A549 (cell line): ENCODE data around the gene ENPP7. TPM values are rescaled to one million over a fixed set of nuclear protein-coding genes. Genes with fewer than 3 reads are reported as not detected.

Experiments used
- ATAC-seq, 2 experiments: fragments of 200-7000 bp in 1 of 2; fragments of >200 bp in 1 of 2; cut with Nextera tagmentation in 1 of 2; cut with Tn5 transposase in 1 of 2; 3 replicates each; pipeline versions ENCODE4 v1.8.0 to v1.9.1; 2018 to 2020; ENCODE audit warnings: mild to moderate bottlenecking in 1 of 2, moderate library complexity in 1 of 2
- CTCF ChIA-PET: fragments of 300-600 bp; sonication (Branson Sonifier 250); formaldehyde crosslinking; extraction: SDS; loops from one replicate; lab custom pipeline; 2021; ENCODE audit warnings: antibody characterized with exemption, inconsistent platforms; lab: Yijun Ruan, JAX
- POLR2A ChIA-PET: fragments of 350-600 bp; formaldehyde crosslinking; extraction: SDS; loops from one replicate; lab custom pipeline; 2021; ENCODE audit warnings: antibody characterized with exemption, inconsistent platforms; lab: Yijun Ruan, JAX
- DNase-seq, 2 experiments: peaks; one replicate each; pipeline versions ENCODE4 v3.0.0 to v3.0.0-alpha.2; 2011 to 2016; ENCODE audit warnings: low read depth in 1 of 2, low spot score in 1 of 2
- FAIRE-seq: peaks from 2 replicates; lab custom pipeline; 2011; peaks lifted over from hg19 to GRCh38; lab: Jason Lieb, UNC
- H3K27ac ChIP-seq, 2 experiments: fragments of >200 bp; sonication (Bioruptor Twin); formaldehyde crosslinking; 3 replicates each; pipeline ENCODE4 v1.5.1; 2016 to 2017
- H3K4me1 ChIP-seq: fragments of >200 bp; sonication (Bioruptor Twin); formaldehyde crosslinking; 3 replicates; pipeline ENCODE4 v1.6.1; 2016
- H3K4me2 ChIP-seq: fragments of >200 bp; sonication (Bioruptor Twin); formaldehyde crosslinking; 3 replicates; pipeline ENCODE4 v1.6.1; 2016
- H3K4me3 ChIP-seq: fragments of >200 bp; sonication (Bioruptor Twin); formaldehyde crosslinking; 3 replicates; pipeline ENCODE4 v1.5.1; 2016
- H3K9me3 ChIP-seq: fragments of >200 bp; sonication (Bioruptor Twin); formaldehyde crosslinking; 3 replicates; pipeline ENCODE4 v1.6.1; 2016
- ATOH8 ChIP-seq: fragments of 250-450 bp; sonication (Bioruptor Pico); IDR thresholded peaks from 2 replicates; pipeline ENCODE4 v1.5.0; 2020; ENCODE audit warnings: low read depth, mild to moderate bottlenecking, moderate library complexity
- BHLHE40 ChIP-seq: IDR thresholded peaks from 2 replicates; pipeline ENCODE4 v1.6.1; 2012; ENCODE audit warnings: low read depth, low read length, inconsistent platforms
- CEBPB ChIP-seq, 2 experiments: fragments of >200 bp in 1 of 2; sonication (Bioruptor Twin) in 1 of 2; formaldehyde crosslinking in 1 of 2; IDR thresholded peaks; 2 replicates each; pipeline ENCODE4 v1.6.1; 2012 to 2016
- CHD2 ChIP-seq: fragments of 150-350 bp; IDR thresholded peaks from 2 replicates; pipeline ENCODE4 v1.6.1; 2014; ENCODE audit warnings: low read length; ENCODE audit not compliant: partially characterized antibody
- CTCF ChIP-seq: fragments of >200 bp; sonication (Bioruptor Twin); formaldehyde crosslinking; IDR thresholded peaks from 3 replicates; pipeline ENCODE4 v1.5.1; 2016
- EHF ChIP-seq: fragments of 250-450 bp; sonication (Bioruptor Pico); IDR thresholded peaks from 2 replicates; pipeline ENCODE4 v1.5.0; 2020; ENCODE audit warnings: mild to moderate bottlenecking
- ESRRA ChIP-seq: fragments of 150-350 bp; IDR thresholded peaks from 2 replicates; pipeline ENCODE4 v1.6.1; 2014; ENCODE audit warnings: mild to moderate bottlenecking, low read length, borderline replicate concordance
- GATA3 ChIP-seq: IDR thresholded peaks from 2 replicates; pipeline ENCODE4 v1.6.1; 2012; ENCODE audit warnings: borderline replicate concordance
- HDAC2 ChIP-seq: fragments of 200-600 bp; sonication (generic); IDR thresholded peaks from 2 replicates; pipeline ENCODE4 v1.6.1; 2016
- HEYL ChIP-seq: fragments of 250-450 bp; sonication (Bioruptor Pico); IDR thresholded peaks from 2 replicates; pipeline ENCODE4 v1.8.0; 2021; ENCODE audit warnings: mild to moderate bottlenecking, moderate library complexity
- HOXB13 ChIP-seq: fragments of 250-450 bp; sonication (Bioruptor Pico); IDR thresholded peaks from 2 replicates; pipeline ENCODE4 v1.5.0; 2020; ENCODE audit warnings: low read depth, mild to moderate bottlenecking, moderate library complexity
- JUN ChIP-seq, 2 experiments: fragments of >200 bp; sonication (Bioruptor Twin); formaldehyde crosslinking; IDR thresholded peaks; 2 replicates in 1 of 2; 3 replicates in 1 of 2; pipeline ENCODE4 v1.6.1; 2016 to 2017
- KDM1A ChIP-seq: fragments of 200-600 bp; sonication (generic); IDR thresholded peaks from 2 replicates; pipeline ENCODE4 v1.6.1; 2016; ENCODE audit warnings: low read depth, mild to moderate bottlenecking
- KDM5A ChIP-seq: fragments of 200-600 bp; sonication (generic); IDR thresholded peaks from 2 replicates; pipeline ENCODE4 v1.6.1; 2016; ENCODE audit warnings: antibody characterized with exemption, mild to moderate bottlenecking
- NPAS2 ChIP-seq: fragments of 250-450 bp; sonication (Bioruptor Pico); IDR thresholded peaks from 2 replicates; pipeline ENCODE4 v1.8.0; 2022; ENCODE audit warnings: mild to moderate bottlenecking, moderate library complexity, borderline replicate concordance
- POLR2A ChIP-seq: IDR thresholded peaks from 2 replicates; pipeline ENCODE4 v1.6.1; 2012; ENCODE audit warnings: mild to moderate bottlenecking, low read length
- POLR2AphosphoS2 ChIP-seq: conservative IDR thresholded peaks from 2 replicates; pipeline ENCODE4 v1.6.1; 2012; ENCODE audit warnings: low read length, improper control_type of control experiment, inconsistent platforms
- RAD21 ChIP-seq, 2 experiments: fragments of >200 bp in 1 of 2; sonication (Bioruptor Twin) in 1 of 2; formaldehyde crosslinking in 1 of 2; IDR thresholded peaks in 1 of 2; conservative IDR thresholded peaks in 1 of 2; 2 replicates in 1 of 2; 3 replicates in 1 of 2; pipeline ENCODE4 v1.6.1; 2012 to 2018; ENCODE audit warnings: inconsistent platforms in 1 of 2
- REST ChIP-seq: fragments of 200-600 bp; sonication (generic); IDR thresholded peaks from 2 replicates; pipeline ENCODE4 v1.6.1; 2016; ENCODE audit warnings: antibody characterized with exemption, mild to moderate bottlenecking, moderate library complexity
- RNF2 ChIP-seq: fragments of 200-600 bp; sonication (generic); IDR thresholded peaks from 2 replicates; pipeline ENCODE4 v1.6.1; 2016; ENCODE audit warnings: low read depth, mild to moderate bottlenecking, antibody characterized with exemption, moderate library complexity, borderline replicate concordance
- ZC3H11A ChIP-seq: fragments of 450-650 bp; IDR thresholded peaks from 2 replicates; pipeline ENCODE4 v1.6.1; 2014; ENCODE audit warnings: antibody characterized with exemption, mild to moderate bottlenecking
- ZSCAN20 ChIP-seq: fragments of 250-450 bp; sonication (Bioruptor Pico); IDR thresholded peaks from 2 replicates; pipeline ENCODE4 v1.8.0; 2022; ENCODE audit warnings: mild to moderate bottlenecking, moderate library complexity
- WGBS: methylation state at CpG from one replicate; pipeline ENCODE4 v1.1.6; 2017; ENCODE audit errors: missing lambda C conversion rate; 5-methylcytosine and 5-hydroxymethylcytosine counted together
- polyA plus RNA-seq, 4 experiments: library from polyadenylated mRNA; depleted of rRNA in 3 of 4; stranded (reverse); fragments of >200 nt; fragmentation: RNase III in 1 of 4; extraction: RNeasy Plus Mini Kit Qiagen cat#74134 plus additional on column Dnase treatment in 1 of 4; gene quantifications; 2 replicates in 3 of 4; 3 replicates in 1 of 4; pipeline ENCODE4 v1.2.3, GENCODE V29; 2011 to 2017
- TF ChIP-seq, protein P1 (sequence below): fragments of >200 bp; sonication (Bioruptor Twin); formaldehyde crosslinking; IDR thresholded peaks from 3 replicates; pipeline ENCODE4 v1.6.1; 2016
- TF ChIP-seq, protein P2 (sequence below): fragments of 450-650 bp; IDR thresholded peaks from 2 replicates; pipeline ENCODE4 v1.6.1; 2014; ENCODE audit warnings: antibody characterized with exemption

The ENPP7 gene
- polyA plus RNA-seq, 2 of the 4 experiments (the other 2 are of a cell fraction): not detected

DNA sequence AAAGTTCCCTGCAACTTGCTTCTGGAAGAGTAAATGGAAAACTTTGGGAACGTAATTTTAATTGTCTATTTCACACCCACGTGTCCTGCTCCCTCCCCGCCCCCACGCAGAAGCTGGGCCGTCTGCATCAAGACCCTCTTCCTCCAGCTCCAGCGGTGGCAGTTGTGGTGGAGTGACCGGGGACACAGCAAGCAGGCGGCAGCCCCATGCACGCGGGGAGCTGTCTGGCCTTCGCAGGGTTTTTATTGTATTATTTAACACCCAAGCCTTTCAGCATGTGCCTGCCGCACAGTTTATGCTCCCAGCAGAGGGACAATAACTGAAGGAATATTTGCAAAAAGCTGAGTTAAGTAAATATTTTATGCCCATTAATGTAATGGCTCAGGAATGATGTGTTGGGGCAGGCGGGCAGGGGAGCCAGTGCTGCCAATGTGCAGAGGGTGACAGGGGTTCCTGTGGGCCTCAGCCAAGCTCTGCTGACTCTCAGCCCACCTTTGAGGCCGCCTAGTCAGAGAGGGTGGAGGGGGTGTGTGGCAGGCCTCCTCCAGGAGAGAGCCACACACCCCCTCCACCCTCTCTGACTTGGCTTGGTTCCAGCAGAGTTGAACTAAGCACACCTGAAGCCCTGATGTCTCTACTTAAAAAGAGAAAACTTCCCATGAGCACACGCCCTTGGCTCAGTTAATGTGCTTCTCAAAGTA lies 32.4 kb upstream of the ENPP7 start:
- Histone ChIP-seq H3K4me1 (peaks cover 35% of the 10 kb centered on the region), H3K4me2 (no peak overlapping the region), H3K27ac (no peak overlapping the region), H3K4me3 (no peak overlapping the region), H3K9me3 (no peaks in the 10 kb centered on the region)
- FAIRE-seq (no peak), DNase-seq (no peak), ATAC-seq (no peak; a peak in 1 of 6 replicates)
- POLR2A ChIA-PET: no interaction called here
- 63% methylated on average over 15 of the region's 15 CpGs for WGBS
- CTCF ChIA-PET: interaction anchor here (0.5 to 8.1 kb wide), 5 partner anchors 8 to 312 kb away, joined by 3 to 73 read pairs (median 3); partner anchors contain the start of gene RBFOX3
- TF ChIP-seq EHF (CRISPR knock-in tag) (no peak), POLR2AphosphoS2 (no peak), ZC3H11A (no peak), ESRRA (no peak), CEBPB (IDR thresholded peaks at IDR 0.05) (no peak), HDAC2 (no peak), RAD21 (conservative IDR thresholded peaks at IDR 0.05 in 1 of 2, IDR thresholded peaks at IDR 0.05 in 1 of 2) (no peak), POLR2A (no peak)
- TF ChIP-seq, protein P1, sequence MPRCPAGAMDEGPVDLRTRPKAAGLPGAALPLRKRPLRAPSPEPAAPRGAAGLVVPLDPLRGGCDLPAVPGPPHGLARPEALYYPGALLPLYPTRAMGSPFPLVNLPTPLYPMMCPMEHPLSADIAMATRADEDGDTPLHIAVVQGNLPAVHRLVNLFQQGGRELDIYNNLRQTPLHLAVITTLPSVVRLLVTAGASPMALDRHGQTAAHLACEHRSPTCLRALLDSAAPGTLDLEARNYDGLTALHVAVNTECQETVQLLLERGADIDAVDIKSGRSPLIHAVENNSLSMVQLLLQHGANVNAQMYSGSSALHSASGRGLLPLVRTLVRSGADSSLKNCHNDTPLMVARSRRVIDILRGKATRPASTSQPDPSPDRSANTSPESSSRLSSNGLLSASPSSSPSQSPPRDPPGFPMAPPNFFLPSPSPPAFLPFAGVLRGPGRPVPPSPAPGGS: no peak
- TF ChIP-seq, protein P2, sequence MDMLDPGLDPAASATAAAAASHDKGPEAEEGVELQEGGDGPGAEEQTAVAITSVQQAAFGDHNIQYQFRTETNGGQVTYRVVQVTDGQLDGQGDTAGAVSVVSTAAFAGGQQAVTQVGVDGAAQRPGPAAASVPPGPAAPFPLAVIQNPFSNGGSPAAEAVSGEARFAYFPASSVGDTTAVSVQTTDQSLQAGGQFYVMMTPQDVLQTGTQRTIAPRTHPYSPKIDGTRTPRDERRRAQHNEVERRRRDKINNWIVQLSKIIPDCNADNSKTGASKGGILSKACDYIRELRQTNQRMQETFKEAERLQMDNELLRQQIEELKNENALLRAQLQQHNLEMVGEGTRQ: no peak

DNA sequence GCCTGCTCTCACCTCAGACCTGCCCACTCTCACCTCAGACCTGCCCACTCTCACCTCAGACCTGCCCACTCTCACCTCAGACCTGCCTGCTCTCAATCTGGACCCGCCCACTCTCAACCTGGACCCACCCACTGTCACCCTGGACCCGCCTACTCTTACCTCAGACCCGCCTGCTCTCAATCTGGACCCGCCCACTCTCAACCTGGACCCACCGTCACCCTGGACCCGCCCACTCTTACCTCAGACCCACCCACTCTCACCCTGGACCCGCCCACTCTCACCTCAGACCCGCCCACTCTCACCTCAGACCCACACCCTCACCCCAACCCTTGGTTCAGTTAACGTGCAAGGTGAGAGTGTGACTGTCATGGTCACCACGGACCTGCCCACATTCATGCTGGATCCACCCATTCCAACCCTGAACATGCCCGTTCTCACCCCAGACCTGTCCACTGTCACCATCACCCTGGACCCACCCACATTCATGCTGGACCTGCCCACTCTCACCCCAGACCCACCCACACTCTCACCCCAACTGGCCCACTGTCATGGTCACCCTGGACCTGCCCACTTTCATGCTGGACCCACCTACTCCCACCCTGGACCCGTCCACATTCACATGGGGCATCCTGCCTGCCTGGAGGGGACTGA lies 31.2 kb upstream of the ENPP7 start:
- ATAC-seq: no peak; a peak in 1 of 6 replicates
- TF ChIP-seq RAD21 (conservative IDR thresholded peaks at IDR 0.05 in 1 of 2, IDR thresholded peaks at IDR 0.05 in 1 of 2) (no peak), KDM5A (no peak), ZSCAN20 (no peak), POLR2A (no peak), BHLHE40 (no peak), ESRRA (no peak), POLR2AphosphoS2 (no peak), JUN (IDR thresholded peaks at IDR 0.05) (no peak), ATOH8 (no peak), KDM1A (no peak)
- ChIA-PET CTCF (interaction anchor here (8.1 kb wide), 1 partner anchor 7 kb away, joined by 73 read pairs; no protein-coding TSS in a partner anchor), POLR2A (no interaction called here)
- DNase-seq: no peak
- H3K27ac ChIP-seq: 0 out of 6 replicates have a peak overlapping the region, but pooled peaks of 1 of the 2 experiments have one; percentile 4
- H3K4me1 ChIP-seq: peaks cover 35% of the 10 kb centered on the region
- H3K4me3 ChIP-seq: no peak overlapping the region
- no peak for FAIRE-seq
- no peak overlapping the region for H3K4me2 ChIP-seq
- WGBS: 59% methylated on average over 10 of the region's 12 CpGs
- no peaks in the 10 kb centered on the region for H3K9me3 ChIP-seq

DNA sequence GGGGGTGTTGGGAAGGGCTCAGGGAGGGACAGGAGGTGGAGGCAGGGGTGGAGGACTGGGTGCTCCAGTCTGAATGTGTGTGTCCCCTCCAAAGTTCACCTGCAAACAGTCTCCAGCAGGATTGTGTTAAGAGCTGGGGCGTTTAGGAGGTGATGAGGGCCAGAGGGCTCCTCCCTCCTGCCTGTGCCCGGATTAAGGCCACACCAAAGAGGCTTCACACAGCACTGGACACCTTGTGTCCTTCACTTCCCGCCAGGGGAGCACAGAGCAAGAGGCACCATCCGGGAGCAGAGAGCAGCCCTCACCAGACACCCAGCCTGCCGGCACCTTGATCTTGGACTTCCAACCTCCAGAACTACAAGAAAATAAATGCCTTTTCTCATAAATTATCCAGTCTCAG lies 30.2 kb upstream of the ENPP7 start:
- 42% methylated on average over 5 of the region's 5 CpGs for WGBS
- H3K27ac ChIP-seq: peak overlapping the region in 1 of 2 experiments; percentile 4; a peak in 1 of 6 replicates
- CTCF ChIA-PET: no interaction called here
- no peak for FAIRE-seq
- H3K4me3 ChIP-seq: no peak overlapping the region
- peaks cover 29% of the 10 kb centered on the region for H3K4me1 ChIP-seq
- peak; percentile 31 to 57; a peak in 4 of 6 replicates for ATAC-seq
- H3K9me3 ChIP-seq: no peaks in the 10 kb centered on the region
- DNase-seq: peak in 1 of 2 experiments; percentile 55
- POLR2A ChIA-PET: no interaction called here
- H3K4me2 ChIP-seq: no peak overlapping the region
- TF ChIP-seq NPAS2 (CRISPR knock-in tag) (no peak), HEYL (CRISPR knock-in tag) (no peak), REST (no peak), HOXB13 (CRISPR knock-in tag) (no peak), CTCF (no peak), CHD2 (no peak), KDM1A (no peak), GATA3 (no peak), RNF2 (no peak)
